Measurements from ENCODE around the gene ITPRID1.

- TF ChIP-seq CTCF (IDR thresholded peaks at IDR 0.05; ENCODE audit: control extremely low read depth in 1 of 3, insufficient read depth in 1 of 3, low read depth in 1 of 3, low read length in 3 of 3), result no peak
- no peak for TF ChIP-seq EZH2 (IDR thresholded peaks at IDR 0.05; ENCODE audit: low read depth, low read length, severe bottlenecking)
- TF ChIP-seq YY1 (IDR thresholded peaks at IDR 0.05; ENCODE audit: low read depth, low read length), result no peak
- TF ChIP-seq RNF2 (IDR thresholded peaks at IDR 0.05; ENCODE audit: borderline replicate concordance, low read depth, low read length, missing control alignments, poor library complexity, severe bottlenecking), result no peak
- no peak for TF ChIP-seq RAD21 (IDR thresholded peaks at IDR 0.05 in 1 of 2, conservative IDR thresholded peaks at IDR 0.05 in 1 of 2; ENCODE audit: low read depth in 2 of 2, low read length in 2 of 2)
- TF ChIP-seq CREB1 (IDR thresholded peaks at IDR 0.05), result no peak
- no peak for TF ChIP-seq POLR2A (IDR thresholded peaks at IDR 0.05; ENCODE audit: control extremely low read depth in 1 of 2, low read depth in 2 of 2, low read length in 2 of 2)
- TF ChIP-seq RBBP5 (IDR thresholded peaks at IDR 0.05; ENCODE audit: borderline replicate concordance, low read depth, low read length), result no peak
- no peak for TF ChIP-seq TCF12 (IDR thresholded peaks at IDR 0.05; ENCODE audit: low read depth, low read length)
- no peak for TF ChIP-seq MAX (IDR thresholded peaks at IDR 0.05)
- TF ChIP-seq RFX5 (IDR thresholded peaks at IDR 0.05; ENCODE audit: borderline replicate concordance, low read depth, low read length), result no peak
- TF ChIP-seq SP1 (IDR thresholded peaks at IDR 0.05; ENCODE audit: low read depth, low read length), result no peak
- no peak for TF ChIP-seq POLR2AphosphoS5 (IDR thresholded peaks at IDR 0.05; ENCODE audit: low read depth, low read length)
Observed at GRCh38 chr7:31699050-31699449, 185.2 kb downstream of the ITPRID1 start.
